NCI-H128 (cell line): ENCODE data around the gene TRAPPC3.

ENCODE experiments used
- DNase-seq: peaks from one replicate; lab custom pipeline; 2025; ENCODE audit not compliant: unreplicated experiment; lab: John Stamatoyannopoulos, UW

Gene TRAPPC3

GRCh38 chr1:36087233-36088123 lies 61.8 kb downstream of the TRAPPC3 start:
- DNase-seq = no peak
